B cell (primary cell): ENCODE measurements around the gene GAGE12C.
"Not testable (repeated sequence)": the region's sequence is repeated elsewhere in the genome, so short reads cannot be mapped to it uniquely, and the experiment has no call there.

ENCODE experiments used
- CTCF ChIP-seq: fragments of 200-600 bp; IDR thresholded peaks from one replicate; pipeline ENCODE4 v1.8.0; 2022; ENCODE audit warnings: antibody characterized with exemption, mild to moderate bottlenecking
- EZH2 ChIP-seq: IDR thresholded peaks from 2 replicates; pipeline ENCODE4 v1.6.1; 2012; ENCODE audit warnings: borderline replicate concordance, low read depth, mild to moderate bottlenecking, moderate library complexity, low read length; ENCODE audit not compliant: insufficient read depth, poor library complexity, severe bottlenecking

GRCh38 chrX:49541433-49541832 lies 9.5 kb downstream of the GAGE12C start, which contains the start of gene GAGE12D:
- not testable (repeated sequence) for TF ChIP-seq CTCF, EZH2
